IMR-90 (cell line): ENCODE data around the gene KRTAP13-3. TPM values are rescaled to one million over a fixed set of nuclear protein-coding genes. Genes with fewer than 3 reads are reported as not detected.

ENCODE experiments used
- ATAC-seq: fragments of 200-7000 bp; cut with Tn5 transposase; 2 replicates; pipeline ENCODE4 v1.9.1; 2020; ENCODE audit warnings: low read depth, mild to moderate bottlenecking, moderate library complexity
- BruUV-seq: library from RNA; stranded (reverse); fragments of 400-500 nt; replicated peaks from 2 replicates; lab custom pipeline; 2021; lab: Mats Ljungman, UMichigan
- CTCF ChIA-PET: fragments of 300-600 bp; formaldehyde crosslinking; extraction: SDS; loops from one replicate; lab custom pipeline; 2021; ENCODE audit warnings: antibody characterized with exemption; lab: Yijun Ruan, JAX
- POLR2A ChIA-PET: fragments of 300-600 bp; sonication (Branson Sonifier 250); formaldehyde crosslinking; loops from one replicate; lab custom pipeline; 2022; ENCODE audit warnings: antibody characterized with exemption; ENCODE audit not compliant: unreplicated experiment; lab: Charles Lee
- DNase-seq: peaks from one replicate; pipeline ENCODE4 v3.0.0; 2013
- H2AFZ ChIP-seq: replicated peaks from 2 replicates; pipeline ENCODE3; 2013; ENCODE audit warnings: low read length, mild to moderate bottlenecking; ENCODE audit not compliant: poor library complexity
- H2AK5ac ChIP-seq: 2 replicates; pipeline ENCODE4 v1.6.1; 2013; ENCODE audit warnings: low read depth, low read length, inconsistent platforms
- H2AK9ac ChIP-seq: replicated peaks from 2 replicates; pipeline ENCODE3; 2013; ENCODE audit warnings: mild to moderate bottlenecking, low read depth, low read length, moderate library complexity; ENCODE audit not compliant: poor library complexity
- H2BK120ac ChIP-seq: 2 replicates; pipeline ENCODE4 v1.6.1; 2013; ENCODE audit warnings: low read depth, low read length, inconsistent platforms
- H2BK15ac ChIP-seq: 3 replicates; pipeline ENCODE4 v1.6.1; 2013; ENCODE audit warnings: low read depth, low read length, inconsistent platforms
- H2BK20ac ChIP-seq: 2 replicates; pipeline ENCODE4 v1.6.1; 2013; ENCODE audit warnings: low read depth, mild to moderate bottlenecking, inconsistent platforms, low read length, moderate library complexity
- H2BK5ac ChIP-seq: 2 replicates; pipeline ENCODE4 v1.6.1; 2013; ENCODE audit warnings: mild to moderate bottlenecking, low read depth, low read length, inconsistent platforms; ENCODE audit not compliant: poor library complexity, severe bottlenecking
- H3K14ac ChIP-seq: replicated peaks from 2 replicates; pipeline ENCODE4 v1.6.1; 2013; ENCODE audit warnings: low read depth, low read length, inconsistent platforms
- H3K18ac ChIP-seq: 2 replicates; pipeline ENCODE4 v1.6.1; 2013; ENCODE audit warnings: low read depth, low read length, control low read depth
- H3K23ac ChIP-seq: 2 replicates; pipeline ENCODE4 v1.6.1; 2013; ENCODE audit warnings: low read depth, low read length, inconsistent platforms
- H3K27ac ChIP-seq: 2 replicates; pipeline ENCODE4 v1.5.1; 2013; ENCODE audit warnings: mild to moderate bottlenecking, control low read depth, low read length; ENCODE audit not compliant: insufficient read depth
- H3K27me3 ChIP-seq: 2 replicates; pipeline ENCODE4 v1.6.1; 2013; ENCODE audit warnings: low read length; ENCODE audit not compliant: control insufficient read depth, insufficient read depth
- H3K36me3 ChIP-seq: 2 replicates; pipeline ENCODE4 v1.6.1; 2013; ENCODE audit warnings: low read length, mixed read lengths; ENCODE audit not compliant: control insufficient read depth, insufficient read depth
- H3K4ac ChIP-seq: 2 replicates; pipeline ENCODE4 v1.6.1; 2013; ENCODE audit warnings: low read depth, low read length, inconsistent platforms
- H3K4me1 ChIP-seq: 2 replicates; pipeline ENCODE4 v1.6.1; 2013; ENCODE audit warnings: low read length, mixed read lengths; ENCODE audit not compliant: control insufficient read depth, insufficient read depth
- H3K4me2 ChIP-seq: 2 replicates; pipeline ENCODE4 v1.6.1; 2013; ENCODE audit warnings: low read depth, mild to moderate bottlenecking, control low read depth, low read length, moderate library complexity
- H3K4me3 ChIP-seq: 2 replicates; pipeline ENCODE4 v1.5.1; 2013; ENCODE audit warnings: low read depth, mild to moderate bottlenecking, control low read depth, low read length, moderate library complexity; ENCODE audit not compliant: insufficient read depth
- H3K56ac ChIP-seq: 2 replicates; pipeline ENCODE4 v1.6.1; 2013; ENCODE audit warnings: low read length, inconsistent platforms; ENCODE audit not compliant: insufficient read depth; ENCODE audit errors: extremely low read depth
- H3K79me1 ChIP-seq, 2 experiments: 2 replicates each; pipeline ENCODE4 v1.6.1; 2013; ENCODE audit warnings: low read length in 2 of 2, inconsistent platforms in 1 of 2, low read depth in 1 of 2
- H3K9ac ChIP-seq: 2 replicates; pipeline ENCODE4 v1.6.1; 2013; ENCODE audit warnings: low read depth, low read length, control low read depth
- H3K9me1 ChIP-seq: 2 replicates; pipeline ENCODE4 v1.6.1; 2013; ENCODE audit warnings: low read length, inconsistent platforms; ENCODE audit not compliant: insufficient read depth
- H3K9me3 ChIP-seq: 2 replicates; pipeline ENCODE4 v1.6.1; 2013; ENCODE audit warnings: low read length; ENCODE audit not compliant: control insufficient read depth, insufficient read depth
- H4K20me1 ChIP-seq: 2 replicates; pipeline ENCODE4 v1.6.1; 2013; ENCODE audit warnings: low read length, inconsistent platforms; ENCODE audit not compliant: insufficient read depth
- H4K5ac ChIP-seq: 2 replicates; pipeline ENCODE4 v1.6.1; 2013; ENCODE audit warnings: mild to moderate bottlenecking, low read depth, low read length, control low read depth
- H4K8ac ChIP-seq, 2 experiments: 2 replicates each; pipeline ENCODE4 v1.6.1; 2013; ENCODE audit warnings: low read depth in 2 of 2, low read length in 2 of 2, control low read depth in 1 of 2, inconsistent platforms in 1 of 2
- H4K91ac ChIP-seq: 2 replicates; pipeline ENCODE4 v1.6.1; 2013; ENCODE audit warnings: low read depth, low read length, inconsistent platforms; ENCODE audit not compliant: insufficient read depth
- BHLHE40 ChIP-seq: fragments of 150-350 bp; IDR thresholded peaks from 2 replicates; pipeline ENCODE4 v1.6.1; 2016; ENCODE audit warnings: mild to moderate bottlenecking, low read depth, low read length
- CEBPB ChIP-seq: IDR thresholded peaks from 2 replicates; pipeline ENCODE4 v1.6.1; 2012; ENCODE audit warnings: low read depth, low read length, improper control_type of control experiment
- CTCF ChIP-seq: conservative IDR thresholded peaks from 2 replicates; pipeline ENCODE4 v1.5.1; 2012; ENCODE audit warnings: mild to moderate bottlenecking, low read depth, low read length, improper control_type of control experiment
- ELK1 ChIP-seq: fragments of 150-350 bp; IDR thresholded peaks from 2 replicates; pipeline ENCODE4 v1.6.1; 2016; ENCODE audit warnings: low read depth, mild to moderate bottlenecking, low read length, moderate library complexity, borderline replicate concordance
- FOS ChIP-seq: fragments of 150-350 bp; IDR thresholded peaks from 2 replicates; pipeline ENCODE4 v1.6.1; 2016; ENCODE audit warnings: low read depth, low read length
- MAFK ChIP-seq: IDR thresholded peaks from 2 replicates; pipeline ENCODE4 v1.6.1; 2012; ENCODE audit warnings: low read depth, low read length, improper control_type of control experiment
- MXI1 ChIP-seq: IDR thresholded peaks from 2 replicates; pipeline ENCODE4 v1.6.1; 2012; ENCODE audit warnings: low read depth, mild to moderate bottlenecking, low read length, moderate library complexity, borderline replicate concordance
- NFE2L2 ChIP-seq: fragments of 150-350 bp; IDR thresholded peaks from 2 replicates; pipeline ENCODE4 v1.6.1; 2016; ENCODE audit warnings: low read depth, mild to moderate bottlenecking, low read length
- RAD21 ChIP-seq: IDR thresholded peaks from 2 replicates; pipeline ENCODE4 v1.6.1; 2012; ENCODE audit warnings: low read length, improper control_type of control experiment
- RCOR1 ChIP-seq: IDR thresholded peaks from 2 replicates; pipeline ENCODE4 v1.6.1; 2012; ENCODE audit warnings: mild to moderate bottlenecking, low read length, improper control_type of control experiment; ENCODE audit not compliant: insufficient replicate concordance
- SMC3 ChIP-seq: fragments of 150-350 bp; IDR thresholded peaks from 2 replicates; pipeline ENCODE4 v1.6.1; 2016; ENCODE audit warnings: low read depth, mild to moderate bottlenecking, antibody characterized with exemption, low read length, moderate library complexity
- WGBS, 2 experiments: methylation state at CpG; one replicate each; pipeline versions ENCODE4 v1.1.5 to v1.1.7; 2013; ENCODE audit warnings: missing lambda C conversion rate in 2 of 2; ENCODE audit not compliant: insufficient read length in 1 of 2; ENCODE audit errors: extremely low coverage in 2 of 2; 5-methylcytosine and 5-hydroxymethylcytosine counted together
- dilution Hi-C: fragments of 300-500 bp; cut with HindIII; formaldehyde crosslinking; loops from one replicate; pipeline ENCODE4 v1.14.3; 2018; ENCODE audit warnings: low sequenced_read_pairs; ENCODE audit not compliant: unreplicated experiment
- in situ Hi-C: fragments of 300-500 bp; cut with MboI; formaldehyde crosslinking; loops from 3 replicates; pipeline ENCODE4 v1.14.3; 2019; ENCODE audit warnings: low sequenced_read_pairs, inconsistent platforms, mixed read lengths
- intact Hi-C: fragments of 100-400 bp; cut with micrococcal nuclease; formaldehyde crosslinking; loops from 2 replicates; pipeline ENCODE4 v1.10.0; 2022
- polyA plus RNA-seq, 3 experiments: library from polyadenylated mRNA; depleted of rRNA; stranded (reverse); fragments of >200 nt; gene quantifications; 2 replicates each; pipeline ENCODE4 v1.2.3, GENCODE V29; 2012; ENCODE audit warnings: low replicate concordance in 1 of 3
- total RNA-seq: library from RNA; depleted of rRNA; stranded (reverse); fragments of >200 nt; gene quantifications from 2 replicates; pipeline ENCODE4 v1.2.3, GENCODE V29; 2012

The KRTAP13-3 gene
- total and polyA plus RNA-seq, 2 of the 4 experiments (the other 2 are of a cell fraction) = not detected

- Histone ChIP-seq H3K9me1 (no peaks in the 10 kb centered on the region), H3K14ac (no peak overlapping the region), H3K4me1 (no peaks in the 10 kb centered on the region), H2AFZ (no peak overlapping the region), H3K4me3 (no peak overlapping the region), H3K36me3 (no peaks in the 10 kb centered on the region), H2AK5ac (no peak overlapping the region), H3K9ac (no peak overlapping the region), H4K8ac (no peak overlapping the region), H2BK15ac (no peak overlapping the region), H3K27ac (no peak overlapping the region), H3K9me3 (peaks cover 4% of the 10 kb centered on the region), H4K91ac (no peak overlapping the region), H3K79me1 (no peaks in the 10 kb centered on the region), H4K5ac (no peak overlapping the region), H2AK9ac (no peak overlapping the region), H3K18ac (no peak overlapping the region), H2BK5ac (no peak overlapping the region), H3K56ac (no peak overlapping the region), H4K20me1 (no peaks in the 10 kb centered on the region), H3K23ac (no peak overlapping the region), H3K4me2 (no peak overlapping the region), H3K27me3 (no peaks in the 10 kb centered on the region), H2BK120ac (no peak overlapping the region), H2BK20ac (no peak overlapping the region), H3K4ac (no peak overlapping the region)
- TF ChIP-seq NFE2L2 = no peak
- no peak for TF ChIP-seq MAFK
- no peak for TF ChIP-seq CEBPB
- no peak for TF ChIP-seq MXI1
- TF ChIP-seq RCOR1 = no peak
- no peak for TF ChIP-seq ELK1
- TF ChIP-seq BHLHE40 = no peak
- no peak for TF ChIP-seq FOS
- no peak for TF ChIP-seq RAD21
- no peak for TF ChIP-seq SMC3
- TF ChIP-seq CTCF = no peak
- ATAC-seq (no peak), DNase-seq (no peak)
- in situ Hi-C loops (no loop called here), intact Hi-C loops (no loop called here), dilution Hi-C loops (no loop called here)
- no TSS peak for BruUV-seq
- WGBS, 2 experiments = no CpG with 5 or more reads among the region's 6 CpGs
- ChIA-PET CTCF (no interaction called here), POLR2A (no interaction called here)
These were observed 43.4 kb upstream of the KRTAP13-3 start for GRCh38 chr21:30468900-30469714.
